HG02623 (cell line): ENCODE results near the gene PDLIM5.
"Not testable (repeated sequence)": the region's sequence is repeated elsewhere in the genome, so short reads cannot be mapped to it uniquely, and the experiment has no call there.

Source experiments
- ATAC-seq: cut with Tn5 transposase; IDR thresholded peaks from one replicate; pipeline ENCODE4 v1.9.1; 2021; ENCODE audit warnings: moderate library complexity; ENCODE audit not compliant: unreplicated experiment

Gene PDLIM5

GRCh38 chr4:94551643-94552564 lies 100.2 kb downstream of the PDLIM5 start:
- no peak for ATAC-seq

GRCh38 chr4:94556047-94556446 lies 104.3 kb downstream of the PDLIM5 start:
- ATAC-seq = not testable (repeated sequence)

- not testable (repeated sequence) for ATAC-seq
Observed at GRCh38 chr4:94557632-94558031, 105.9 kb downstream of the PDLIM5 start.

GRCh38 chr4:94558392-94558904 lies 106.7 kb downstream of the PDLIM5 start:
- no peak for ATAC-seq

- ATAC-seq = no peak
Observed at GRCh38 chr4:94559351-94559806, 107.6 kb downstream of the PDLIM5 start.

- no peak for ATAC-seq
Observed at GRCh38 chr4:94561249-94562024, 109.7 kb downstream of the PDLIM5 start.

- ATAC-seq = no peak
Observed at GRCh38 chr4:94562285-94562684, 110.5 kb downstream of the PDLIM5 start.

- ATAC-seq = no peak
Observed at GRCh38 chr4:94564252-94564651, 112.5 kb downstream of the PDLIM5 start.

- ATAC-seq = no peak
Observed at GRCh38 chr4:94566420-94566819, 114.7 kb downstream of the PDLIM5 start.

- no peak for ATAC-seq
Observed at GRCh38 chr4:94567811-94568210, 116.1 kb downstream of the PDLIM5 start.

GRCh38 chr4:94570558-94570957 lies 118.8 kb downstream of the PDLIM5 start:
- ATAC-seq = no peak

GRCh38 chr4:94571298-94571697 lies 119.6 kb downstream of the PDLIM5 start:
- ATAC-seq = no peak

- ATAC-seq = no peak
Observed at GRCh38 chr4:94571715-94572114, 120.0 kb downstream of the PDLIM5 start.

GRCh38 chr4:94574050-94574449 lies 122.3 kb downstream of the PDLIM5 start:
- ATAC-seq = no peak

- ATAC-seq = no peak
Observed at GRCh38 chr4:94574616-94575015, 122.9 kb downstream of the PDLIM5 start.

- no peak for ATAC-seq
Observed at GRCh38 chr4:94575652-94576051, 123.9 kb downstream of the PDLIM5 start.

- no peak for ATAC-seq
Observed at GRCh38 chr4:94576210-94576609, 124.5 kb downstream of the PDLIM5 start.

GRCh38 chr4:94577136-94577535 lies 125.4 kb downstream of the PDLIM5 start:
- no peak for ATAC-seq

GRCh38 chr4:94578195-94578594 lies 126.5 kb downstream of the PDLIM5 start:
- ATAC-seq = no peak

- ATAC-seq = no peak
Observed at GRCh38 chr4:94581766-94582165, 130.0 kb downstream of the PDLIM5 start.

GRCh38 chr4:94582517-94582916 lies 130.8 kb downstream of the PDLIM5 start:
- no peak for ATAC-seq
